ENCODE results near the gene VASH1. TPM values are rescaled to one million over a fixed set of nuclear protein-coding genes. Genes with fewer than 3 reads are reported as not detected.

The VASH1 gene
- total RNA-seq, 8 experiments from 2014 or later, result 1.1 to 29.5 (median 13.4) TPM

GRCh38 chr14:76784266-76784874 lies 23.1 kb downstream of the VASH1 start:
- WGBS, 10 experiments, result 83 to 100% (median 100%) methylated on average over 1 to 5 of the region's 6 CpGs; no CpG with 5 or more reads in 3 of the 10 experiments
- Histone ChIP-seq H3K27ac (no peak overlapping the region), H3K4me1 (replicated peaks in 1 of 2) (peaks cover 0 to 12% of the 10 kb centered on the region in 2 donors), H3K4me3 (no peak overlapping the region)
- in situ Hi-C loops (cut with MboI; ENCODE audit: low pct_unique_long_range_greater_than_20kb in 2 of 9, low sequenced_read_pairs in 9 of 9, unreplicated experiment in 9 of 9), result loop anchor here in 1 of 9 experiments (10.0 kb wide), 1 partner anchor 80 kb away; no protein-coding TSS in a partner anchor
- ATAC-seq (replicated peaks in 6 of 8), result peak in 1 of 8 experiments; percentile 1

DNA sequence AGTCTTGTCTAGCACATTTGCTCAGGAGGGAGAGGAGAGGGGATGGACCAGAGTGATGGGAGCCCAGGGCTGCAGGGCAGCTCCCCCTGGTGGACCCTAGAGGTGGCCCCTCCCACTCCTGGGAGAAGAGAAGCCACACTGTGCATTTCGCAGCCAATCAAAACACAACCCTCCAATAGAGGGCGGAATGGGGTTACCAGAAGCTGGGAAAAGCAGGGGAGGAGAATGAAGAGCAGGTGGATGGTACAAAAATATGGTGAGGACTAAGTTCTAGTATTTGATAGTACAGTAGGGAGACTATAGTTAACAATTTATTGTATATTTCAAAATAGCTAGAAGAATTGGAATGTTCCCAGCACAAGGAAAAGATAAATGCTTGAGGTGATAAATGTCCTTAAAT lies 23.6 kb downstream of the VASH1 start:
- 0 to 50% (median 23%) methylated on average over 1 to 2 of the region's 2 CpGs; no CpG with 5 or more reads in 2 of the 10 experiments for WGBS, 10 experiments
- no peak overlapping the region for H3K27ac ChIP-seq
- peak; percentile 86 to 100 (median 94) for ATAC-seq (replicated peaks in 6 of 8)
- peaks cover 0 to 12% of the 10 kb centered on the region in 2 donors for H3K4me1 ChIP-seq (replicated peaks in 1 of 2)
- in situ Hi-C loops (cut with MboI; ENCODE audit: low pct_unique_long_range_greater_than_20kb in 2 of 9, low sequenced_read_pairs in 9 of 9, unreplicated experiment in 9 of 9), result loop anchor here in 1 of 9 experiments (10.0 kb wide), 1 partner anchor 80 kb away; no protein-coding TSS in a partner anchor
- no peak overlapping the region for H3K4me3 ChIP-seq

DNA sequence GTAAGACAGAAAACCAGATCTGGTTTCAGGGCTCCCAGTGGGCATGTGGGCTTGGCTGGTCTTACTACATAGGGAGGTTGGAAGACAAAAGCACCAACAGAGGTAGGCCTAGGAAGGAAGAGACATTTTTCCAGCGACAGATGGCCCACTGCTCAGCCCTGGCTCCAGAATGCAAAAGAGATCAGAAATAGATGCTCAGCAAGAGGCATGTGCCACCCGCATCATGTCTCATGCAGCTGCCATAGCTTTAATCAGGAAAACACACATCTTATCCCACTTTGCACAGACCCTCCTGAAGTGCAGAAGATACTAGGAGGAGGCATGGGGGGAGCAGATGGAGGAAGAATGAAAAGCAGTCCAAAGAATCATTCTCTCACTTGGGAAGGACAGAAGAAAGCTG lies 25.3 kb downstream of the VASH1 start:
- in situ Hi-C loops (cut with MboI; ENCODE audit: low pct_unique_long_range_greater_than_20kb in 2 of 9, low sequenced_read_pairs in 9 of 9, unreplicated experiment in 9 of 9), result loop anchor here in 1 of 9 experiments (10.0 kb wide), 1 partner anchor 82 kb away; no protein-coding TSS in a partner anchor

GRCh38 chr14:76792422-76792821 lies 31.2 kb downstream of the VASH1 start:
- ATAC-seq (replicated peaks in 6 of 8), result no peak
- Histone ChIP-seq H3K4me1 (replicated peaks in 1 of 2) (no peaks in the 10 kb centered on the region), H3K4me3 (no peak overlapping the region), H3K27ac (no peak overlapping the region)
- in situ Hi-C loops (cut with MboI; ENCODE audit: low pct_unique_long_range_greater_than_20kb in 2 of 9, low sequenced_read_pairs in 9 of 9, unreplicated experiment in 9 of 9), result no loop called here
- 83 to 100% (median 96%) methylated on average over 1 to 2 of the region's 2 CpGs for WGBS, 10 experiments

More for the DNA sequence above, 25.3 kb downstream of the VASH1 start:
- no peak for ATAC-seq (replicated peaks in 6 of 8)
- H3K27ac ChIP-seq, result no peak overlapping the region
- no peaks in the 10 kb centered on the region for H3K4me1 ChIP-seq (replicated peaks in 1 of 2)
- H3K4me3 ChIP-seq, result no peak overlapping the region
- WGBS, 10 experiments, result 80 to 100% (median 100%) methylated on average over 1 to 2 of the region's 2 CpGs; no CpG with 5 or more reads in 3 of the 10 experiments

DNA sequence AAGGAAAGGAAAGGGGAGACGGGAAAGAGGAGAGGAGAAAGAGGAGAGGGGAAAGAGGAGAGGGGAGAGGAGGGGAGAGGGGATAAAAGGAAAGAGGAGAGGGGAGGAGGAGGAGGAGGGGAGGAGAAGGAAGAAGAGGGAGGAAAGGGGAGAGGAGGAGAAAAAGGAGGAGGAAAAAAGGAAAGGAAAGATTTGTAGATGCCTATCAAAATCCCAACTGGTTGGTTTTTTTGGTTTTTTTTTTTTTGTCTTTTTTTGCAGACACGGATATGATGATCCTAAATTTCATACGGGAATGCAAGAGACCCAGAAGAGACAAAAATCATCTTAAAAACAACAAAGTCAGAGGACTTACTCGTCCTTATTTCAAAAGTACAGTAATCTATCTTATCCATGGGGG lies 32.1 kb downstream of the VASH1 start:
- Histone ChIP-seq H3K4me3 (no peak overlapping the region), H3K27ac (no peak overlapping the region), H3K4me1 (replicated peaks in 1 of 2) (no peaks in the 10 kb centered on the region)
- ATAC-seq (replicated peaks in 6 of 8), result no peak
- in situ Hi-C loops (cut with MboI; ENCODE audit: low pct_unique_long_range_greater_than_20kb in 2 of 9, low sequenced_read_pairs in 9 of 9, unreplicated experiment in 9 of 9), result no loop called here
- 0 to 100% (median 98%) methylated on average over 1 to 4 of the region's 4 CpGs for WGBS, 10 experiments

- peak in 1 of 8 experiments; percentile 23 for ATAC-seq (replicated peaks in 6 of 8)
- H3K4me1 ChIP-seq (replicated peaks in 1 of 2), result no peaks in the 10 kb centered on the region
- WGBS, 10 experiments, result 58 to 100% (median 76%) methylated on average over 1 to 5 of the region's 5 CpGs; no CpG with 5 or more reads in 3 of the 10 experiments
- H3K27ac ChIP-seq, result no peak overlapping the region
- in situ Hi-C loops (cut with MboI; ENCODE audit: low pct_unique_long_range_greater_than_20kb in 2 of 9, low sequenced_read_pairs in 9 of 9, unreplicated experiment in 9 of 9), result no loop called here
- H3K4me3 ChIP-seq, result no peak overlapping the region
Observed at GRCh38 chr14:76793956-76794355, 32.7 kb downstream of the VASH1 start.

GRCh38 chr14:76806446-76806845 lies 45.2 kb downstream of the VASH1 start:
- H3K4me3 ChIP-seq, result no peak overlapping the region
- H3K4me1 ChIP-seq (replicated peaks in 1 of 2), result peaks cover 7 to 12% of the 10 kb centered on the region in 2 donors
- H3K27ac ChIP-seq, result no peak overlapping the region
- 80 to 100% (median 89%) methylated on average over 2 to 8 of the region's 12 CpGs; no CpG with 5 or more reads in 4 of the 10 experiments for whole genome bisulfite sequencing, 10 experiments
- in situ Hi-C loops (cut with MboI; ENCODE audit: low pct_unique_long_range_greater_than_20kb in 2 of 9, low sequenced_read_pairs in 9 of 9, unreplicated experiment in 9 of 9), result no loop called here
- no peak for ATAC-seq (replicated peaks in 6 of 8)

- Histone ChIP-seq H3K27ac (no peak overlapping the region), H3K4me3 (no peak overlapping the region), H3K4me1 (replicated peaks in 1 of 2) (peaks cover 8 to 14% of the 10 kb centered on the region in 2 donors)
- 80% methylated on average over 1 of the region's 1 CpG; no CpG with 5 or more reads in 9 of the 10 experiments for WGBS, 10 experiments
- no peak for ATAC-seq (replicated peaks in 6 of 8)
- in situ Hi-C loops (cut with MboI; ENCODE audit: low pct_unique_long_range_greater_than_20kb in 2 of 9, low sequenced_read_pairs in 9 of 9, unreplicated experiment in 9 of 9), result no loop called here
Observed at GRCh38 chr14:76808011-76808410, 46.7 kb downstream of the VASH1 start.

GRCh38 chr14:76808990-76809389 lies 47.7 kb downstream of the VASH1 start:
- Histone ChIP-seq H3K27ac (no peak overlapping the region), H3K4me1 (replicated peaks in 1 of 2) (peaks cover 12 to 17% of the 10 kb centered on the region in 2 donors), H3K4me3 (no peak overlapping the region)
- ATAC-seq (replicated peaks in 6 of 8), result no peak
- in situ Hi-C loops (cut with MboI; ENCODE audit: low pct_unique_long_range_greater_than_20kb in 2 of 9, low sequenced_read_pairs in 9 of 9, unreplicated experiment in 9 of 9), result no loop called here
- 100% methylated on average over 1 of the region's 4 CpGs; no CpG with 5 or more reads in 8 of the 10 experiments for WGBS, 10 experiments

- ATAC-seq (replicated peaks in 6 of 8), result peak in 1 of 8 experiments; percentile 2
- in situ Hi-C loops (cut with MboI; ENCODE audit: low pct_unique_long_range_greater_than_20kb in 2 of 9, low sequenced_read_pairs in 9 of 9, unreplicated experiment in 9 of 9), result no loop called here
- Histone ChIP-seq H3K4me1 (replicated peaks in 1 of 2) (peaks cover 12 to 17% of the 10 kb centered on the region in 2 donors), H3K27ac (no peak overlapping the region), H3K4me3 (peak overlapping the region; percentile 14 to 86 (median 76))
- 0 to 71% (median 53%) methylated on average over 1 to 3 of the region's 3 CpGs; no CpG with 5 or more reads in 2 of the 10 experiments for WGBS, 10 experiments
Observed at GRCh38 chr14:76810525-76810924, 49.3 kb downstream of the VASH1 start.

DNA sequence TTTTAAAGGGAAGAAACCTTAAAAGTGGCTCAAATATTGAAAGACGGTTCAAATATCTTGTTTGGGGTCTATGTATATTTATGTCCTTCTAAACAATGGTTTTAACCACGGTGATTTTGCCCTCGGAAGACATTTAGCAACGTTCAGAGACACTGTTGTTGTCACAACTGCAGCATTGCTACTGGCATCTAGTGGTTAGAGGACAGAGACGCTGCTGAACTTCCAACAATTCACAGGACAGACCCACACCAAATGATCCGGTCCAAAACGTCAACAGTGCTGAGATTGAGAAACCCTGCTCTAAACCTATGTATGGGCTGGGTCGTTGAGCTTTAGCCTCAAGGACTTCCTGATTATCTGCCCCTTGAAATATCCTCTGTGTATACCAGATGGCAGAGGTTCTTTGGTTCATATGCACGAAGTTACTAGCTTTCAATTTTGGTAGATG lies 49.7 kb downstream of the VASH1 start:
- in situ Hi-C loops (cut with MboI; ENCODE audit: low pct_unique_long_range_greater_than_20kb in 2 of 9, low sequenced_read_pairs in 9 of 9, unreplicated experiment in 9 of 9), result no loop called here

DNA sequence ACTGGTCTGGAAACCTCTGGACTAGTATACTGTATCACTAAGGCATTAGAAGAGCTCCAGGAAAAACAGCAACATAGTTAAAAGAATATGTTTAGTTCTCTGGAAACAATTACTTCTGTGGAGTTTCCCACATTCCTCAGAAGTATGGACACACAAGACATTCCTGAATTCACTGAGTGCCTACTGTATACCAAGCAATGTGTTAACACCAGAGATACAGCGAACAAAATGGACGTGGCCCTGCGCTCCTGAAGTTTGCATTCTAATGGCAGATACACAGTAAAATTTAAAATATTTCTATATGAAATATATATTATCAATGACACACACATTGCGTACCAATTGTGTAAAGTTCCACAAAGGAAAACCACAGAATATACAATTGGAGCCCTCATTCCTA lies 50.3 kb downstream of the VASH1 start:
- 26 to 83% (median 55%) methylated on average over 1 to 4 of the region's 4 CpGs; no CpG with 5 or more reads in 1 of the 10 experiments for WGBS, 10 experiments
- H3K4me1 ChIP-seq (replicated peaks in 1 of 2), result peaks cover 12 to 17% of the 10 kb centered on the region in 2 donors
- H3K27ac ChIP-seq, result no peak overlapping the region
- in situ Hi-C loops (cut with MboI; ENCODE audit: low pct_unique_long_range_greater_than_20kb in 2 of 9, low sequenced_read_pairs in 9 of 9, unreplicated experiment in 9 of 9), result no loop called here
- no peak for ATAC-seq (replicated peaks in 6 of 8)
- peak overlapping the region; percentile 75 to 86 (median 82) for H3K4me3 ChIP-seq

More for the DNA sequence above, 49.7 kb downstream of the VASH1 start:
- Histone ChIP-seq H3K4me1 (replicated peaks in 1 of 2) (peaks cover 12 to 17% of the 10 kb centered on the region in 2 donors), H3K27ac (no peak overlapping the region), H3K4me3 (peak overlapping the region; percentile 14 to 86 (median 76))
- ATAC-seq (replicated peaks in 6 of 8), result peak in 3 of 8 experiments; percentile 38 to 55 (median 49)
- WGBS, 10 experiments, result 0 to 9% (median 5%) methylated on average over 1 to 9 of the region's 9 CpGs; no CpG with 5 or more reads in 2 of the 10 experiments

- 0 to 22% (median 0%) methylated on average over 1 to 18 of the region's 20 CpGs; no CpG with 5 or more reads in 2 of the 10 experiments for WGBS, 10 experiments
- in situ Hi-C loops (cut with MboI; ENCODE audit: low pct_unique_long_range_greater_than_20kb in 2 of 9, low sequenced_read_pairs in 9 of 9, unreplicated experiment in 9 of 9), result no loop called here
- peak in 2 of 8 experiments; percentile 3 to 5 for ATAC-seq (replicated peaks in 6 of 8)
- H3K27ac ChIP-seq, result peak overlapping the region; percentile 84 to 86
- peak overlapping the region; percentile 75 to 86 (median 82) for H3K4me3 ChIP-seq
- H3K4me1 ChIP-seq (replicated peaks in 1 of 2), result peaks cover 12 to 17% of the 10 kb centered on the region in 2 donors
Observed at GRCh38 chr14:76812093-76812421, 50.8 kb downstream of the VASH1 start.
